Kidney (tissue), 14 donors: ENCODE measurements around the gene MSX1. TPM values are rescaled to one million over a fixed set of nuclear protein-coding genes. Genes with fewer than 3 reads are reported as not detected.
A peak's percentile ranks its signal among the peaks of the same experiment; 100 is the strongest.

ENCODE experiments used
- DNase-seq, 5 donors: peaks; one replicate each; pipeline ENCODE4 v3.0.0-alpha.2; 2013 to 2020
- FAIRE-seq: peaks from 2 replicates; lab custom pipeline; 2012; peaks lifted over from hg19 to GRCh38; lab: Jason Lieb, UNC
- H3K27ac ChIP-seq, 2 donors: one replicate each; pipeline ENCODE4 v1.7.0; 2013; ENCODE audit warnings: low read depth in 2 of 2, low read length in 2 of 2, inconsistent platforms in 1 of 2
- H3K27me3 ChIP-seq: one replicate; pipeline ENCODE4 v1.7.1; 2013; ENCODE audit warnings: low read length, inconsistent platforms; ENCODE audit not compliant: control insufficient read depth, insufficient read depth
- H3K36me3 ChIP-seq, 3 donors: one replicate each; pipeline versions ENCODE4 v1.7.0 to v1.7.1; 2013; ENCODE audit warnings: low read length in 3 of 3, control low read depth in 1 of 3, inconsistent platforms in 1 of 3; ENCODE audit not compliant: insufficient read depth in 3 of 3, control insufficient read depth in 2 of 3
- H3K4me1 ChIP-seq, 3 donors: one replicate each; pipeline versions ENCODE4 v1.7.0 to v1.7.1; 2013; ENCODE audit warnings: low read length in 3 of 3, inconsistent platforms in 1 of 3, low read depth in 1 of 3; ENCODE audit not compliant: control insufficient read depth in 2 of 3, insufficient read depth in 2 of 3
- H3K4me3 ChIP-seq, 3 donors: one replicate each; pipeline versions ENCODE4 v1.7.0 to v1.8.1; 2013; ENCODE audit warnings: low read length in 3 of 3, control low read depth in 1 of 3, inconsistent platforms in 1 of 3
- H3K9ac ChIP-seq, 3 donors: one replicate each; pipeline versions ENCODE4 v1.7.0 to v1.7.1; 2013; ENCODE audit warnings: low read length in 3 of 3, control low read depth in 1 of 3, inconsistent platforms in 1 of 3
- H3K9me3 ChIP-seq, 3 donors: one replicate each; pipeline versions ENCODE4 v1.7.0 to v1.7.1; 2013; ENCODE audit warnings: low read length in 3 of 3, control low read depth in 1 of 3, inconsistent platforms in 1 of 3; ENCODE audit not compliant: control insufficient read depth in 2 of 3, insufficient read depth in 1 of 3
- CTCF ChIP-seq: IDR thresholded peaks from 3 replicates; pipeline ENCODE4 v1.5.1; 2012; ENCODE audit warnings: mild to moderate bottlenecking, moderate library complexity, borderline replicate concordance; ENCODE audit not compliant: insufficient read depth; ENCODE audit errors: extremely low read depth
- intact Hi-C: fragments of 100-400 bp; cut with DNase I; formaldehyde crosslinking; loops from one replicate; pipeline ENCODE4 v1.11.1; 2022
- polyA plus RNA-seq: library from polyadenylated mRNA; stranded (reverse); fragments of 350-450 nt; fragmentation: Illumina TruSeq; extraction: RNeasy Lipid Tissue Mini Kit (QIAGEN cat#74804); gene quantifications from one replicate; pipeline ENCODE4 v1.2.3, GENCODE V29; 2014; ENCODE audit warnings: low read depth, low replicate concordance; ENCODE audit not compliant: insufficient read depth
- total RNA-seq: library from RNA; stranded (reverse); fragmentation: NEBNext Ultra II Directional; extraction: Animal tissue kit (Norgen Biotek cat#: 25700); gene quantifications from one replicate; pipeline ENCODE4 v1.2.1, GENCODE V29; 2021
- donor health status: control.
- donor health status: control.
- donor health status: control.
- donor health status: control.
- donor health status: control.
- donor health status: DM: yes; HTN: yes; CAD: no.
- donor health status: Normal renal cell carcinoma (clear cell type).

MSX1 gene
- total and polyA plus RNA-seq, 2 donors from 2014 or later = 2.3 to 3.0 TPM

DNA sequence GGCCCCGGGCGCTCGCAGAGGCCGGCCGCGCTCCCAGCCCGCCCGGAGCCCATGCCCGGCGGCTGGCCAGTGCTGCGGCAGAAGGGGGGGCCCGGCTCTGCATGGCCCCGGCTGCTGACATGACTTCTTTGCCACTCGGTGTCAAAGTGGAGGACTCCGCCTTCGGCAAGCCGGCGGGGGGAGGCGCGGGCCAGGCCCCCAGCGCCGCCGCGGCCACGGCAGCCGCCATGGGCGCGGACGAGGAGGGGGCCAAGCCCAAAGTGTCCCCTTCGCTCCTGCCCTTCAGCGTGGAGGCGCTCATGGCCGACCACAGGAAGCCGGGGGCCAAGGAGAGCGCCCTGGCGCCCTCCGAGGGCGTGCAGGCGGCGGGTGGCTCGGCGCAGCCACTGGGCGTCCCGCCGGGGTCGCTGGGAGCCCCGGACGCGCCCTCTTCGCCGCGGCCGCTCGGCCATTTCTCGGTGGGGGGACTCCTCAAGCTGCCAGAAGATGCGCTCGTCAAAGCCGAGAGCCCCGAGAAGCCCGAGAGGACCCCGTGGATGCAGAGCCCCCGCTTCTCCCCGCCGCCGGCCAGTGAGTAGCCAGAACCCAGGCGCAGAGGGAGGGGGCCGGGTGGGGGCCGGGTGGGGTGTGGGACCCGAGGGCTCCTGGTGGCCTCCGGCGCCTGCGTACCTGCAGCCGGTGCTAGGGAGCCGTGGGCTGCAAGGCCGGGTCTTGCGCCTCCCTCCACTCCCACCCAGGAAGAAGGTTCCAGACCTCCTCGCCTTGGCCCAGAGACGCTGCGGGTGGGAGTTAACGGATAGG is 534 bp downstream of the MSX1 start:
- intact Hi-C loops = no loop called here
- Histone ChIP-seq H3K27ac (no peak overlapping the region), H3K4me1 (peaks cover 0 to 12% (median 4%) of the 10 kb centered on the region in 3 donors), H3K9ac (peak overlapping the region in 1 of 3 donors; percentile 19), H3K36me3 (no peaks in the 10 kb centered on the region), H3K9me3 (no peaks in the 10 kb centered on the region), H3K27me3 (peaks cover 69% of the 10 kb centered on the region), H3K4me3 (peak overlapping the region; percentile 4 to 78 (median 65))
- TF ChIP-seq CTCF = no peak
- DNase-seq = peak in 3 of 5 donors; percentile 30 to 68 (median 51)
- no peak for FAIRE-seq

GRCh38 chr4:4860600-4861389 is 1.3 kb downstream of the MSX1 start:
- peaks cover 69% of the 10 kb centered on the region for H3K27me3 ChIP-seq
- DNase-seq = peak in 4 of 5 donors; percentile 46 to 70 (median 62)
- intact Hi-C loops = no loop called here
- peak overlapping the region; percentile 4 to 78 (median 65) for H3K4me3 ChIP-seq
- TF ChIP-seq CTCF = no peak
- H3K9me3 ChIP-seq = no peaks in the 10 kb centered on the region
- H3K27ac ChIP-seq = no peak overlapping the region
- no peaks in the 10 kb centered on the region for H3K36me3 ChIP-seq
- H3K4me1 ChIP-seq = peaks cover 0 to 12% (median 4%) of the 10 kb centered on the region in 3 donors
- H3K9ac ChIP-seq = peak overlapping the region in 1 of 3 donors; percentile 19
- no peak for FAIRE-seq

GRCh38 chr4:4861390-4862018 is 2.0 kb downstream of the MSX1 start:
- Histone ChIP-seq H3K27ac (no peak overlapping the region), H3K4me3 (peak overlapping the region in 1 of 3 donors; percentile 65), H3K9ac (no peak overlapping the region), H3K27me3 (peaks cover 67% of the 10 kb centered on the region), H3K4me1 (peaks cover 0 to 8% (median 8%) of the 10 kb centered on the region in 3 donors), H3K36me3 (no peaks in the 10 kb centered on the region), H3K9me3 (no peaks in the 10 kb centered on the region)
- no peak for TF ChIP-seq CTCF
- FAIRE-seq (no peak), DNase-seq (peak in 2 of 5 donors; percentile 18 to 42)
- intact Hi-C loops = no loop called here
